HepG2 (cell line): ENCODE data around the gene CD7. TPM values are rescaled to one million over a fixed set of nuclear protein-coding genes. Genes with fewer than 3 reads are reported as not detected.

Experiments used
- ARHGAP35 ChIP-seq: sonication (generic); formaldehyde crosslinking; IDR thresholded peaks from 2 replicates; pipeline ENCODE4 v1.9.0; 2022; ENCODE audit warnings: mild to moderate bottlenecking, inconsistent platforms, moderate library complexity, missing genetic modification reagents, borderline replicate concordance
- ATRX ChIP-seq: sonication (generic); formaldehyde crosslinking; IDR thresholded peaks from 2 replicates; pipeline ENCODE4 v1.4.0; 2020; ENCODE audit warnings: missing genetic modification reagents, borderline replicate concordance
- CREB1 ChIP-seq, 2 experiments: fragments of 450-650 bp in 1 of 2; IDR thresholded peaks; 2 replicates each; pipeline ENCODE4 v1.6.1; 2016 to 2017; ENCODE audit warnings: control low read depth in 1 of 2, mild to moderate bottlenecking in 1 of 2, missing compliant biosample characterization in 1 of 2, missing genetic modification characterization in 1 of 2
- FIP1L1 ChIP-seq: fragments of 200-400 bp; formaldehyde crosslinking; IDR thresholded peaks from 2 replicates; pipeline ENCODE4 v1.6.1; 2018; ENCODE audit warnings: low read depth, mild to moderate bottlenecking, low read length, moderate library complexity, borderline replicate concordance; ENCODE audit not compliant: insufficient read depth
- FOXC1 ChIP-seq: sonication (generic); formaldehyde crosslinking; IDR thresholded peaks from 2 replicates; pipeline ENCODE4 v1.8.0; 2022; ENCODE audit warnings: mild to moderate bottlenecking, missing genetic modification reagents, borderline replicate concordance
- FOXK2 ChIP-seq: fragments of 450-650 bp; IDR thresholded peaks from 2 replicates; pipeline ENCODE4 v1.6.1; 2016
- IKZF1 ChIP-seq: fragments of 450-650 bp; IDR thresholded peaks from 2 replicates; pipeline ENCODE4 v1.7.1; 2016
- IRF2 ChIP-seq: IDR thresholded peaks from 2 replicates; pipeline ENCODE4 v1.6.1; 2018; ENCODE audit warnings: missing genetic modification reagents, missing compliant biosample characterization
- ISL2 ChIP-seq: sonication (generic); formaldehyde crosslinking; IDR thresholded peaks from 2 replicates; pipeline ENCODE4 v1.5.0; 2020; ENCODE audit warnings: missing genetic modification reagents
- KAT8 ChIP-seq: IDR thresholded peaks from 2 replicates; pipeline ENCODE4 v1.6.1; 2016; ENCODE audit warnings: missing genetic modification reagents, missing compliant biosample characterization
- MEIS2 ChIP-seq: sonication (generic); formaldehyde crosslinking; IDR thresholded peaks from 2 replicates; pipeline ENCODE4 v1.9.0; 2021; ENCODE audit warnings: mild to moderate bottlenecking, missing genetic modification reagents
- PCBP1 ChIP-seq: fragments of 200-400 bp; formaldehyde crosslinking; IDR thresholded peaks from 2 replicates; pipeline ENCODE4 v1.6.1; 2017; ENCODE audit warnings: mild to moderate bottlenecking, low read depth, low read length, borderline replicate concordance
- RBAK ChIP-seq: sonication (generic); formaldehyde crosslinking; IDR thresholded peaks from 2 replicates; pipeline ENCODE4 v1.5.1; 2020; ENCODE audit warnings: mild to moderate bottlenecking, missing genetic modification reagents
- STAG1 ChIP-seq: sonication (generic); formaldehyde crosslinking; IDR thresholded peaks from 2 replicates; pipeline ENCODE4 v1.4.0; 2020; ENCODE audit warnings: missing genetic modification reagents
- TBL1XR1 ChIP-seq: fragments of 150-350 bp; IDR thresholded peaks from 2 replicates; pipeline ENCODE4 v1.6.1; 2014; ENCODE audit warnings: borderline replicate concordance, low read length; ENCODE audit not compliant: partially characterized antibody
- ZFP1 ChIP-seq: IDR thresholded peaks from 2 replicates; pipeline ENCODE4 v1.6.1; 2016
- ZFY ChIP-seq: sonication (generic); formaldehyde crosslinking; IDR thresholded peaks from 2 replicates; pipeline ENCODE4 v1.4.0; 2020; ENCODE audit warnings: missing genetic modification reagents
- ZNF891 ChIP-seq: sonication (generic); formaldehyde crosslinking; IDR thresholded peaks from 2 replicates; pipeline ENCODE4 v1.5.0; 2020; ENCODE audit warnings: mild to moderate bottlenecking, missing genetic modification reagents
- polyA plus RNA-seq, 8 experiments: library from polyadenylated mRNA; depleted of rRNA in 3 of 8; stranded (reverse) in 7 of 8; unstranded in 1 of 8; fragments of >200 nt; fragmentation: Illumina TruSeq in 4 of 8; extraction: Trizol in 4 of 8; gene quantifications; 2 replicates each; pipeline versions ENCODE4 v1.2.1 to v1.2.3, GENCODE V29; 2011 to 2016; ENCODE audit warnings: low read depth in 4 of 8, missing spikeins in 1 of 8, mixed read lengths in 1 of 8; ENCODE audit not compliant: insufficient read depth in 1 of 8
- total RNA-seq, 5 experiments: library from RNA; depleted of rRNA; stranded (reverse); fragments of >200 nt; fragmentation: Illumina TruSeq; extraction: Trizol; gene quantifications; 2 replicates each; pipeline ENCODE4 v1.2.3, GENCODE V29; 2016; ENCODE audit warnings: low read depth in 1 of 5
- TF ChIP-seq, protein P1 (sequence below): sonication (generic); formaldehyde crosslinking; IDR thresholded peaks from 2 replicates; pipeline ENCODE4 v1.4.0; 2020; ENCODE audit warnings: mild to moderate bottlenecking, missing genetic modification reagents
- TF ChIP-seq, protein P2 (sequence below): sonication (generic); formaldehyde crosslinking; IDR thresholded peaks from 2 replicates; pipeline ENCODE4 v1.4.0; 2020; ENCODE audit warnings: missing genetic modification reagents, borderline replicate concordance
- TF ChIP-seq, protein P3 (sequence below): sonication (generic); formaldehyde crosslinking; IDR thresholded peaks from 2 replicates; pipeline ENCODE4 v1.8.0; 2022; ENCODE audit warnings: missing genetic modification reagents, mild to moderate bottlenecking, borderline replicate concordance
- TF ChIP-seq, protein P4 (sequence below): sonication (generic); formaldehyde crosslinking; IDR thresholded peaks from 2 replicates; pipeline ENCODE4 v1.4.0; 2020; ENCODE audit warnings: missing genetic modification reagents, borderline replicate concordance

CD7 gene
- total and polyA plus RNA-seq, 2 of the 13 experiments (the other 11 are each of a cell fraction or from before 2014, with no cell fraction given) = 67.6 to 76.4 TPM

DNA sequence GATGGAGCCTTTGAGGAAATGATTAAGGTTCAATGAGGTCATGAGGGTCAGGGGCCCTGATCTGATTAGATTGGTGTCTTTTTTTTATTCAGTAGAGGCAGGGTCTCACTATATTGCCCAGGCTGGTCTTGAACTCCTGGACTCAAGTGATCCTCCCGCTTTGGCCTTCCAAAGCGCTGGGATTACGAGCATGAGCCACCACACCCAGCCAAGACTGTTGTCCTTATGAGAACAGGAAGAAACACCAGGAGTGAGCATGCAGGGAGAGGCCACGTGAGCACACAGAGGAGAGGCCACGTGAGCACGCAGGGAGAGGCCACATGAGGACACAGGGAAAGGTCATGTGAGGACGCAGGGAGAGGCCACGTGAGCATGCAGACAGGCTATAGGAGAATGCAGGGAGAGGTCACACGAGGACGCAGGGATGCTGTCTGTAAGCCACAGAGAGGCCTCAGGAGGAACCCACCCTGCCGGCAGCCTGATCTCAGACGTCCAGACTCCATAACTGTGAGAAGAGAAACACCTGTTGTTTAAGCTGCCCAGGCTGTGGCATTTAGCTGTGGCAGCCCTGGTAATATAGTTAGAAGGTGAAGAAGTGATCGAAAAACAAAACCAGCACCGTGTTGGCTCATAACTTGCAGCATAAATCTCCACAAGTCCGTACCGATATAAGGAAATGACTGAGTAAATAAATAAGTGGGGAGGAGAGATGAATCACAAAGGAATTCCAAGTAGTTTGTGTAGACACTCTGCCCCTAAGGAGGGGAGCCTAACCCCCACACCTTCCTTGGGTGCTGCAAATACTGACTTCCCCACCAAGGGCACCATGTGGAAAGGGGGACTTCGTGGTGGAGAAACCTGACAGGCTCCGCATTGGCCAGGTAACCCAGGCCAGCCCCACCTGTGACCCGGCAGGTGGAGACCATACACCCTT is 29.3 kb downstream of the CD7 start (continued):
- no peak for TF ChIP-seq FIP1L1
- peak; percentile 67; the same call in 1 of the 2 replicates for TF ChIP-seq ZFY (CRISPR knock-in tag)
- peak; percentile 94 for TF ChIP-seq KAT8 (CRISPR knock-in tag)
- no peak for TF ChIP-seq ATRX (CRISPR knock-in tag)
- peak; percentile 96 for TF ChIP-seq FOXK2
- no peak for TF ChIP-seq STAG1 (CRISPR knock-in tag)
- TF ChIP-seq, protein P1, sequence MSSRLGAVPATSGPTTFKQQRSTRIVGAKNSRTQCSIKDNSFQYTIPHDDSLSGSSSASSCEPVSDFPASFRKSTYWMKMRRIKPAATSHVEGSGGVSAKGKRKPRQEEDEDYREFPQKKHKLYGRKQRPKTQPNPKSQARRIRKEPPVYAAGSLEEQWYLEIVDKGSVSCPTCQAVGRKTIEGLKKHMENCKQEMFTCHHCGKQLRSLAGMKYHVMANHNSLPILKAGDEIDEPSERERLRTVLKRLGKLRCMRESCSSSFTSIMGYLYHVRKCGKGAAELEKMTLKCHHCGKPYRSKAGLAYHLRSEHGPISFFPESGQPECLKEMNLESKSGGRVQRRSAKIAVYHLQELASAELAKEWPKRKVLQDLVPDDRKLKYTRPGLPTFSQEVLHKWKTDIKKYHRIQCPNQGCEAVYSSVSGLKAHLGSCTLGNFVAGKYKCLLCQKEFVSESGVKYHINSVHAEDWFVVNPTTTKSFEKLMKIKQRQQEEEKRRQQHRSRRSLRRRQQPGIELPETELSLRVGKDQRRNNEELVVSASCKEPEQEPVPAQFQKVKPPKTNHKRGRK (CRISPR knock-in tag) = no peak
- TF ChIP-seq IRF2 (CRISPR knock-in tag) = peak; percentile 97
- no peak for TF ChIP-seq ARHGAP35 (CRISPR knock-in tag)
- TF ChIP-seq ISL2 (CRISPR knock-in tag) = no peak; the same call in 1 of the 2 replicates
- peak; percentile 98 for TF ChIP-seq FOXC1 (CRISPR knock-in tag)
- TF ChIP-seq, protein P2, sequence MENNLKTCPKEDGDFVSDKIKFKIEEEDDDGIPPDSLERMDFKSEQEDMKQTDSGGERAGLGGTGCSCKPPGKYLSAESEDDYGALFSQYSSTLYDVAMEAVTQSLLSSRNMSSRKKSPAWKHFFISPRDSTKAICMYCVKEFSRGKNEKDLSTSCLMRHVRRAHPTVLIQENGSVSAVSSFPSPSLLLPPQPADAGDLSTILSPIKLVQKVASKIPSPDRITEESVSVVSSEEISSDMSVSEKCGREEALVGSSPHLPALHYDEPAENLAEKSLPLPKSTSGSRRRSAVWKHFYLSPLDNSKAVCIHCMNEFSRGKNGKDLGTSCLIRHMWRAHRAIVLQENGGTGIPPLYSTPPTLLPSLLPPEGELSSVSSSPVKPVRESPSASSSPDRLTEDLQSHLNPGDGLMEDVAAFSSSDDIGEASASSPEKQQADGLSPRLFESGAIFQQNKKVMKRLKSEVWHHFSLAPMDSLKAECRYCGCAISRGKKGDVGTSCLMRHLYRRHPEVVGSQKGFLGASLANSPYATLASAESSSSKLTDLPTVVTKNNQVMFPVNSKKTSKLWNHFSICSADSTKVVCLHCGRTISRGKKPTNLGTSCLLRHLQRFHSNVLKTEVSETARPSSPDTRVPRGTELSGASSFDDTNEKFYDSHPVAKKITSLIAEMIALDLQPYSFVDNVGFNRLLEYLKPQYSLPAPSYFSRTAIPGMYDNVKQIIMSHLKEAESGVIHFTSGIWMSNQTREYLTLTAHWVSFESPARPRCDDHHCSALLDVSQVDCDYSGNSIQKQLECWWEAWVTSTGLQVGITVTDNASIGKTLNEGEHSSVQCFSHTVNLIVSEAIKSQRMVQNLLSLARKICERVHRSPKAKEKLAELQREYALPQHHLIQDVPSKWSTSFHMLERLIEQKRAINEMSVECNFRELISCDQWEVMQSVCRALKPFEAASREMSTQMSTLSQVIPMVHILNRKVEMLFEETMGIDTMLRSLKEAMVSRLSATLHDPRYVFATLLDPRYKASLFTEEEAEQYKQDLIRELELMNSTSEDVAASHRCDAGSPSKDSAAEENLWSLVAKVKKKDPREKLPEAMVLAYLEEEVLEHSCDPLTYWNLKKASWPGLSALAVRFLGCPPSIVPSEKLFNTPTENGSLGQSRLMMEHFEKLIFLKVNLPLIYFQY (CRISPR knock-in tag) = peak; percentile 68; the same call in 1 of the 2 replicates
- TF ChIP-seq RBAK = no peak; the same call in 1 of the 2 replicates
- TF ChIP-seq IKZF1 = no peak
- TF ChIP-seq TBL1XR1 = peak; percentile 93
- TF ChIP-seq MEIS2 = no peak; the same call in 1 of the 2 replicates
- TF ChIP-seq ZFP1 (CRISPR knock-in tag) = peak; percentile 89
- peak; percentile 67; the same call in 1 of the 2 replicates for TF ChIP-seq CREB1 (IDR thresholded peaks at IDR 0.05)
- TF ChIP-seq CREB1 (CRISPR knock-in tag; IDR thresholded peaks at IDR 0.05) = no peak
- TF ChIP-seq, protein P3, sequence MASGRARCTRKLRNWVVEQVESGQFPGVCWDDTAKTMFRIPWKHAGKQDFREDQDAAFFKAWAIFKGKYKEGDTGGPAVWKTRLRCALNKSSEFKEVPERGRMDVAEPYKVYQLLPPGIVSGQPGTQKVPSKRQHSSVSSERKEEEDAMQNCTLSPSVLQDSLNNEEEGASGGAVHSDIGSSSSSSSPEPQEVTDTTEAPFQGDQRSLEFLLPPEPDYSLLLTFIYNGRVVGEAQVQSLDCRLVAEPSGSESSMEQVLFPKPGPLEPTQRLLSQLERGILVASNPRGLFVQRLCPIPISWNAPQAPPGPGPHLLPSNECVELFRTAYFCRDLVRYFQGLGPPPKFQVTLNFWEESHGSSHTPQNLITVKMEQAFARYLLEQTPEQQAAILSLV (CRISPR knock-in tag) = peak; percentile 95
- TF ChIP-seq PCBP1 = no peak
- peak; percentile 83 for TF ChIP-seq ZNF891 (CRISPR knock-in tag)
- TF ChIP-seq, protein P4, sequence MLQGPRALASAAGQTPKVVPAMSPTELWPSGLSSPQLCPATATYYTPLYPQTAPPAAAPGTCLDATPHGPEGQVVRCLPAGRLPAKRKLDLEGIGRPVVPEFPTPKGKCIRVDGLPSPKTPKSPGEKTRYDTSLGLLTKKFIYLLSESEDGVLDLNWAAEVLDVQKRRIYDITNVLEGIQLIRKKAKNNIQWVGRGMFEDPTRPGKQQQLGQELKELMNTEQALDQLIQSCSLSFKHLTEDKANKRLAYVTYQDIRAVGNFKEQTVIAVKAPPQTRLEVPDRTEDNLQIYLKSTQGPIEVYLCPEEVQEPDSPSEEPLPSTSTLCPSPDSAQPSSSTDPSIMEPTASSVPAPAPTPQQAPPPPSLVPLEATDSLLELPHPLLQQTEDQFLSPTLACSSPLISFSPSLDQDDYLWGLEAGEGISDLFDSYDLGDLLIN (CRISPR knock-in tag) = no peak
